Memory B cell (primary cell): ENCODE measurements around the gene KRT7.

Experiments
- ATAC-seq: fragments of 150-1000 bp; cut with Tn5 transposase; 2 replicates; pipeline ENCODE4 v1.10.0; 2021; ENCODE audit warnings: low read depth, mild to moderate bottlenecking, moderate library complexity
- DNase-seq, 2 donors: peaks; one replicate each; pipeline ENCODE4 v3.0.0; 2022; ENCODE audit warnings: low spot score in 2 of 2
- H3K27ac Mint-ChIP-seq: one replicate; pipeline ENCODE4 v1.8.0; 2022; ENCODE audit warnings: mild to moderate bottlenecking, moderate library complexity, mixed read lengths
- H3K27me3 Mint-ChIP-seq: one replicate; pipeline ENCODE4 v1.8.0; 2022; ENCODE audit warnings: mixed read lengths
- H3K36me3 Mint-ChIP-seq: one replicate; pipeline ENCODE4 v1.8.0; 2022; ENCODE audit warnings: mild to moderate bottlenecking, mixed read lengths
- H3K4me1 Mint-ChIP-seq: one replicate; pipeline ENCODE4 v1.8.0; 2022; ENCODE audit warnings: mixed read lengths
- H3K4me3 Mint-ChIP-seq: one replicate; pipeline ENCODE4 v1.8.0; 2022; ENCODE audit warnings: mild to moderate bottlenecking, moderate library complexity, mixed read lengths
- H3K9me3 Mint-ChIP-seq: one replicate; pipeline ENCODE4 v1.8.0; 2022; ENCODE audit warnings: mixed read lengths

Gene KRT7

DNA sequence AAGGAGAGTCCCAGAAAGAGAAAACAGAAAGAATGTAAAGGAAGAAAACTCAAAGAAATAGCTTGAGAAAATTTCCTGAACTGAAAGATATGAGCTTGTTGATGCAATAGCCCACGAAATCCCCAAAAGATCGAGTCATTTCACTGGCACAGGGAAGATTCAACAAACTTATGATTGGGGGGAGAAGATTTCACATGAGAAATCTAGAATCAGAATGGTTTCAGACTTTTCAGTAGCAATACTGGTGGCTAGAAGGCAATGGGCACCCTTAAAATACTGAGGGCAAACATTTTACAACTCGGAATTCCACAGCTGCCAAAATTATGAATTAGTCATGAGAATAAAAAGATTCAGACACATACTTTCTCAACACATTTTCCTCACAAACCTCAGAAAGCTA lies 8.9 kb upstream of the KRT7 start:
- Mint-ChIP-seq H3K27ac (no peak overlapping the region), H3K4me1 (peaks cover 3% of the 10 kb centered on the region), H3K36me3 (no peaks in the 10 kb centered on the region), H3K4me3 (no peak overlapping the region), H3K27me3 (peaks cover 17% of the 10 kb centered on the region), H3K9me3 (peaks cover 2% of the 10 kb centered on the region)
- DNase-seq: no peak
- ATAC-seq: no peak

DNA sequence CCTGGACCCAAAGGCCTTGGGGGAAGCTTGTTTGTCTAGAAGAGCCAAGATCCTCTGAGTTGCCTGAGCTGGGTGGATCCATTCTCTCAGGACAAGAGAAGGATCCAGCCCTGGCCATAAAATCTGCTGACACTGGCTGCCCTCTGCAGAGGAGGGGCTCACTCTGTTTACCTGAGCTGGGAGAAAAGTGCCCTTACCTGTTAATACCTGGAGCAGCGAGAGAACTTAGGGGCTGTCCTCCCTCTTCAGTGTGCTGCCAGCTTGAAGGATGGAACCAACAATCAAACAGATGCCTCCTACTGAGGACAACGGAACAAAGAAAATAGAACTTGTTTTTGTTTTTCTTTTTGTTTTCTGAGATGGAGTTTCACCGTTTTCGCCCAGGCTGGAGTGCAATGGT lies 7.3 kb upstream of the KRT7 start:
- H3K4me3 Mint-ChIP-seq: no peak overlapping the region
- peaks cover 21% of the 10 kb centered on the region for H3K27me3 Mint-ChIP-seq
- no peak overlapping the region for H3K27ac Mint-ChIP-seq
- peaks cover 2% of the 10 kb centered on the region for H3K9me3 Mint-ChIP-seq
- ATAC-seq (no peak), DNase-seq (no peak)
- peaks cover 3% of the 10 kb centered on the region for H3K4me1 Mint-ChIP-seq
- H3K36me3 Mint-ChIP-seq: no peaks in the 10 kb centered on the region

DNA sequence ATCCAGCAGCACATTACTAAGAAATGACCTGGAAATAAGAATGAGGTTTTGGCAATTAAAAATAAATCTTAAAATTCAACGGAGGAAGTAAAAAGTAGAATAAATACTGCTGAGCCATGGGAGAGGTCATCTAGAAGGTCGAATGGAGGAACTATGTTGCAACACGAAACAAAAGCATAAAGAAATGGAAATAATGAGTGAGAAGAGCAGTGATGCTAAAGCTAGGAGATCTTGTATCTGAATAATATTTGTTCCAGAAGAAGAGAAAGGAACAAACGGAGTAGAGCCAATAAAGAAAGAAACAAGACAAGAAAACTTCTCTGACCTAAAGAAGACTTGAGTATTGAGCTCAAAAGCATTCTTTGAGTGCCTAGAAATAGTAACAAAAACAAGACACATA lies 6.6 kb upstream of the KRT7 start:
- H3K27ac Mint-ChIP-seq: no peak overlapping the region
- DNase-seq (no peak), ATAC-seq (no peak)
- no peaks in the 10 kb centered on the region for H3K36me3 Mint-ChIP-seq
- H3K9me3 Mint-ChIP-seq: peaks cover 2% of the 10 kb centered on the region
- peaks cover 20% of the 10 kb centered on the region for H3K27me3 Mint-ChIP-seq
- peaks cover 3% of the 10 kb centered on the region for H3K4me1 Mint-ChIP-seq
- H3K4me3 Mint-ChIP-seq: no peak overlapping the region

DNA sequence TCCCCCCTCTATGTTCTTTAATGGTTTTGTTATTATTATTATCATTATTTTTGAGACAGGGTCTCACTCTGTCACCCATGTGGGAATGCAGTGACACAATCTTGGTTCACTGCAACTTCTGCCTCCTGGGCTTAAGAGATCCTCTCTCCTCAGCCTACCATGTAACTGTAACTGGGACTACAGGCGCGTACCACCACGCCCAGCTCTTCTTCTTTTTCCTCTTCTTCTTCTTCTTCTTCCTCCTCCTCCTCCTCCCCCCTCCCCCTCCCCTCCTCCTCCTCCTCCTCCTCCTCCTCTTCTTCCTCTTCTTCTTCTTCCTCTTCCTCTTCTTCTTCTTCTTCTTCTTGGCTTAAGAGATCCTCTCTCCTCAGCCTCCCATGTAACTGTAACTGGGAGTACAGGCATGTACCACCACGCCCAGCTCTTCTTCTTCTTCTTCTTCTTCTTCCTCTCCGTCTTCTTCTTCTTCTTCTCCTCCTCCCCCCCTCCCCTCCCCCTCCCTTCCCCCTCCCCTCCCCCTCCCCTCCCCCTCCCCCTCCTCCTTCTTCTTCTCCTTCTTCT lies 5.4 kb upstream of the KRT7 start:
- ATAC-seq: no peak
- Mint-ChIP-seq H3K27ac (no peak overlapping the region), H3K9me3 (peaks cover 2% of the 10 kb centered on the region), H3K4me3 (no peak overlapping the region), H3K4me1 (peaks cover 3% of the 10 kb centered on the region), H3K36me3 (no peaks in the 10 kb centered on the region), H3K27me3 (peaks cover 28% of the 10 kb centered on the region)
- no peak for DNase-seq

DNA sequence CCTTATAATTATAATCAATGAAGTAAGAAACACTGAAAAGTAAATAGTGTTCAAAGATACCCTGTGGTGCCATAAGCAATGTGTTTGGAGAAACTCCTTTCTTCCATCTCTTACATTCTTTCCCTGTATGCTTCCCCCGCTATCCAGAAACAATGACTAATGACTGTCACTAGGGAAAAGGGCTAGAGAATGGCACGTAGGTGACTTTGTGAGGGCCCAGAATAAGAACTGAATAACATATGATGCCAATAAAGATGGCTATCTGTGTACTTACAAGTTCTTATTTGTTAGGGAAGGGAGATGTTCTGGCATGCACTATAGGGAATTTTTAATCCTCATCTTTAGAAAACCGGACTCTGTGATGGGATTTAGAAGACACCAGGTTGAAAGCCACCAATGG lies 4.7 kb upstream of the KRT7 start:
- DNase-seq (no peak), ATAC-seq (no peak)
- Mint-ChIP-seq H3K27me3 (peaks cover 28% of the 10 kb centered on the region), H3K27ac (no peak overlapping the region), H3K9me3 (peaks cover 2% of the 10 kb centered on the region), H3K36me3 (no peaks in the 10 kb centered on the region), H3K4me3 (no peak overlapping the region), H3K4me1 (peaks cover 3% of the 10 kb centered on the region)

DNA sequence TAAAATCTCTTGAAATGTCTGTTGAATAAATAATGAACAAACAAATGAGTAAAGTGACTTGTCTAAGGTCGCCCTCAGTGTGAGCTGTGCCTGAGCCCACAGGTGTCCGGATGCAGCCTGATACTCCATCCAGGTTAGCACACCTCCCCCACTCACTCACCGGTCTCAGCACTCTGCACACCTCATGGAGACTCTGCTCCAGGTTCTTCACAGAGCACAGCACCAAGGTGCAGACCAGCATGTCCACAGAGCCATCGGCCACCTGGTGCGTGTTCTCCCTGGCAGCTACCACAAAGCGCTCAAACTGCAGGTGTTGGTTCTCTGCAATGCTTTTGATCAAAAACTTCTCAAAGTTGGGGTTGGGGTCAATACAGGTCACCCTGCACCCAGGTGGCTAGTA lies 4.1 kb upstream of the KRT7 start:
- ATAC-seq (no peak), DNase-seq (no peak)
- H3K27ac Mint-ChIP-seq: no peak overlapping the region
- H3K4me1 Mint-ChIP-seq: peaks cover 3% of the 10 kb centered on the region
- H3K4me3 Mint-ChIP-seq: no peak overlapping the region
- H3K27me3 Mint-ChIP-seq: peaks cover 32% of the 10 kb centered on the region
- no peaks in the 10 kb centered on the region for H3K36me3 Mint-ChIP-seq
- H3K9me3 Mint-ChIP-seq: peaks cover 2% of the 10 kb centered on the region

DNA sequence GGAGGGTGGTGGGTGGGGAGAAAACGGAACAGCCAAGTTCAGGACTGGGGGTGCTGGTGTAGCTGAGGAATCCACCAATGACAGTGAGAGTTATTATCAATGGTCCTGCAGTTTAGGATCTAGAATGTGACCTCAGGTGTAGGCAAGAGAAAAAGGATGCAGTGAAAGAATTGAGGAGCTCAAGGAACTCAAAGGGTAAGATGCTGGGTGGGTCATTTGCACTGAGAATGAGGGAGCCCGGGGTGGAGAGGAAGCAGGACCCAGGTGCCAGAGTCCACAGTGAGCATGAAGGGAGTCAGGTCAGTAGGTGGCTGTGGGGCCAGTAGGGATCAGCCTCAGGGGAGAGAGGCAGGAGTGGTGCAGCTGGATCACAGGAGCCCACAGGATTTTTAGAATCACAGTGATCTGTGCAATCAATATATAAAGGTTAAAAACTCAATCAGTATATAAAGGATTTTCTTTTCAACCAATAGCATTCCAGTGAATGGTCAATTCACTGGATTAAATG lies 3.2 kb upstream of the KRT7 start:
- peaks cover 3% of the 10 kb centered on the region for H3K4me1 Mint-ChIP-seq
- H3K27me3 Mint-ChIP-seq: peaks cover 34% of the 10 kb centered on the region
- no peak overlapping the region for H3K4me3 Mint-ChIP-seq
- no peak for DNase-seq
- H3K36me3 Mint-ChIP-seq: no peaks in the 10 kb centered on the region
- peaks cover 2% of the 10 kb centered on the region for H3K9me3 Mint-ChIP-seq
- no peak overlapping the region for H3K27ac Mint-ChIP-seq
- no peak for ATAC-seq

DNA sequence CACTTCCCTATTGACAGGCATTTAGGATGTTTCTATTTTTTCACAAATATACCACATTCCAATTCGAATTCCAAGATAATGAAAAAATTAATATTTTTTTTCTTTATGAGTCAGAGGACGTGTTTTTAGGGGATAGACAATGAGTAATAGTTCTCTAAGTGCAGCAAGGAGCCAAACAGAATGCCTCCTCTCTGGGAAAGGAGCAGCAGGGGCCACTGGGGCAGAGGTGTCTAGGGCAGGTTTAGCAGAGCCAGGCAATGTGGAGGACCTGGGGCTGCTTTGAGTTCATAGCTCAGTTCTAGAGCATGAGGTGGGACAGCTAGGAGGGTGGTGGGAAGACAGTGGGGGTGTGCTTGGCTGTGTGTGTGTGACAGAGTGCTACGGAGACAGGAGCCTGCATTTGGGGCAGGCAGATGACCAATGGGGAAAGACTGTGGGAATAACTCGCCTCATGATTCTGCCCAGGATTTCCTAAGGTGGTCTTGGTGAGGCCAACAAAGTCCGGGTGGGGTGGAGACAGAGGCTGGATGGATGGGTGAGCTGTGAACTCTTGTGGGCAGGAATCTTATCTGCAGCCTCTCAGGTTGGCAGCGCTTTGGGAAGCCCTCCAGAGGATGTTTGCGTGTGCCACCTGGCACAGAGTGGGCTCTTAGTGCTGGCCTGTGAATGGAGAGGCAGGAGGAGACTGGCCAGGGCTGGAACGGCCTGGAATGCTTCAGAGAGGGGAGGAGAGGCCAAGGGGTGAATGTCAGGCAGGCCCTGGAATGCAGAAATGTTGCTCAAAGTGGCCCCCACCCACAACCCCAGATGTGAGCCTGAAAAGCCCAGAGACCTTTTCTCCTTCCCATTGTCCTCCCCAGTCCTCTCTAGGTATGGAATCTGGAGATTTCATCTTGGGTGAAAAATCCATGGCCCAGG lies 2.4 kb upstream of the KRT7 start:
- DNase-seq (no peak), ATAC-seq (no peak)
- H3K4me1 Mint-ChIP-seq: peaks cover 3% of the 10 kb centered on the region
- H3K9me3 Mint-ChIP-seq: peaks cover 2% of the 10 kb centered on the region
- H3K27me3 Mint-ChIP-seq: peaks cover 37% of the 10 kb centered on the region
- H3K27ac Mint-ChIP-seq: no peak overlapping the region
- H3K36me3 Mint-ChIP-seq: no peaks in the 10 kb centered on the region
- H3K4me3 Mint-ChIP-seq: no peak overlapping the region

DNA sequence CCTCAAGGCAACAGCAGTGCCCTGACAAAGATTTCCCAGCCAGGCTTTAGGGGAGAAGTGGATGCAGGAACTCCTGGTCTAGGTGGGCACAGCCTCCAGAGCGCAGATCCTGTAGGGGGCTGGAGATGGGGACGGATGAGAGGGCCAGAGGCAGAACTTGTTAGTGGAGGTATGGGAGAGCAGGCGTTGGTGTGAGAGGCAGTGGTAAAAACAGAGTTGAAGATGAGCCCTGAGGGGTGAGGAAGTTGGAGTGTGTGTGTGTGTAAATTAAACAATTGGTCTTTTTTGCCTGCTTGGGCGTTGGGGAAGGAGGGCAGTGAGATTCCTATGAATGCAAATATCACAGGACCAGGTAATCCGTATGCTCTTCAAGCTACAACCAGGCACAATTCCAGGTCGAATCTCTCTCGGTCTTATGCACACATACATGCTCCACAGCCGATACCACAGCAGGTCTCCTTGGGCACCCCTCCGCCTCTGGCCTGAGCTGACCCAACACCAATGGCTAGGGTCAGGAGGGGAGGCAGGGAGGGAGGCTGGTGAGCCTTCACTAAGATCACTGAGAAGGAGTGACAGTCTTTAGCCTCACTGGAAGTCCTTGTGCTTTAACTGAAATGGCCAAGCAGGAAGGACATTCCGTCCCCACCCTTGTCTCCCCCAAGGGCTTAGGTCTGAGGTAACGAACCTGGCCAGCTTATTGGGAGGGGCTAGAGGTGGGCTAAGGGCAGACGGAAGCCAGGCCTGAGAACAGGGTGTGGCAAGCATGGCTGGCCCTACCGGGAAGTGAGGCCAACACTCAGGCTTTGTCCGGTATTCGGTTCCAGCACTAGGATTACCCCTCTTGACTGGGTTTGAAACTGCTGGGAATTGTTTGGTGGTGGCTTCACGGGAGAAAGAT lies 1.5 kb upstream of the KRT7 start:
- Mint-ChIP-seq H3K4me1 (peaks cover 3% of the 10 kb centered on the region), H3K27me3 (peaks cover 38% of the 10 kb centered on the region), H3K4me3 (no peak overlapping the region)

DNA sequence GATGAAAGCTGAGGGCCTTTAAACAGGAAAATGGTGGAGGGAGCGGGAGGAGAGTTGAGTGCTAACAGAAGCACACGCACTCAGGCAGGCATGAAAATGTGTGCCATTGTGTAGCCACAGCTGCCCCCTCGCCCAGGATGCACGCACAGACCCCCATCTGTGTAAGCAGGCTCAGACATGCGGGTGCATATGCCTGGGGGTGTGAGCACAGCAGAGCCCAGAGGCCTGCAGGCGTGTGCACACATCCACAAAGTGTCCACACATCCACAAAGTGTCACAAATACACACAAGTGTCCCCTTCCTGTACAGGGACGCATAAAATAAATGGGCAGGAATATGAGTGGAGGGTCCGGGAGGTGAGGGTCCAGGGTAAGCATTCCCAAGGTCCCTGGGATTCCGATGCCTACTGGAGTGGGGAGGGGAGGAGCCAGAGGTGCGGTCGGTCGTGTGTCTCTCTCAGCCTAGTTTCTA lies 805 bp upstream of the KRT7 start:
- DNase-seq: no peak
- peaks cover 3% of the 10 kb centered on the region for H3K4me1 Mint-ChIP-seq
- H3K9me3 Mint-ChIP-seq: peaks cover 2% of the 10 kb centered on the region
- no peaks in the 10 kb centered on the region for H3K36me3 Mint-ChIP-seq
- H3K27ac Mint-ChIP-seq: no peak overlapping the region
- peaks cover 38% of the 10 kb centered on the region for H3K27me3 Mint-ChIP-seq
- no peak overlapping the region for H3K4me3 Mint-ChIP-seq
- no peak for ATAC-seq

More for the DNA sequence above, 1.5 kb upstream of the KRT7 start:
- Mint-ChIP-seq H3K27ac (no peak overlapping the region), H3K9me3 (peaks cover 2% of the 10 kb centered on the region), H3K36me3 (no peaks in the 10 kb centered on the region)
- ATAC-seq (no peak), DNase-seq (no peak)

DNA sequence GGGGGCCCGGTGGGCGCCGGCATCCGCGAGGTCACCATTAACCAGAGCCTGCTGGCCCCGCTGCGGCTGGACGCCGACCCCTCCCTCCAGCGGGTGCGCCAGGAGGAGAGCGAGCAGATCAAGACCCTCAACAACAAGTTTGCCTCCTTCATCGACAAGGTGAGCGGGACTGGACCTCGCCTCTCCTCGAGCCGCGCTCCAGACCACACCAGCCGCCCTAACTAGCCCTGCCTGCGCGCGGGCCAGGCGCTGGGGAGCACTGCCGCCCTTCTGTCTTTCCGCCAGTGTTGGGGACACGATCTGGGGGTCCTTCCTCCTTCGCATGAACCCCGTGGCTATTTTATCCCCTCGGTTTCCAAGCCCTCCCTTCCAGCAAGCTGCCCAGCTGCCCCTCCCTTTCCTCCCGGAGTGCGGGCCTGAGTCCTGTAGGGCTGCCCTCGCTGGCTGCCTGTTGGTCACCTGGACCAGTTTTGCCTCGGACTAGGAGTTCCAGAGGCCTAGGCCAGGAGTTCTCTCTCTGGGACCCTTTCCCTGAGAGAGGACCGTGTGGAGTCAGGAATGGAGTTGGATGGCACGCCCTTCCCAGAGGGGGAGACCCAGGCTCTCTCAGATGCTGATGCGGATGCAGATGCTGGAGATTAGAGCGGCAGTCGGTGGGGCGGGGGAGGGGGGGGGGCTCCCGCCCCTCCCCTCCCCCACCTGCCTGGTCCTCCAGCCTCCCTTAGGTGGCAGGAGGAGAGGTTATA lies 592 bp downstream of the KRT7 start:
- Mint-ChIP-seq H3K27me3 (peaks cover 36% of the 10 kb centered on the region), H3K27ac (no peak overlapping the region), H3K4me3 (no peak overlapping the region), H3K4me1 (no peaks in the 10 kb centered on the region), H3K36me3 (no peaks in the 10 kb centered on the region), H3K9me3 (no peaks in the 10 kb centered on the region)
- ATAC-seq: no peak
- no peak for DNase-seq

DNA sequence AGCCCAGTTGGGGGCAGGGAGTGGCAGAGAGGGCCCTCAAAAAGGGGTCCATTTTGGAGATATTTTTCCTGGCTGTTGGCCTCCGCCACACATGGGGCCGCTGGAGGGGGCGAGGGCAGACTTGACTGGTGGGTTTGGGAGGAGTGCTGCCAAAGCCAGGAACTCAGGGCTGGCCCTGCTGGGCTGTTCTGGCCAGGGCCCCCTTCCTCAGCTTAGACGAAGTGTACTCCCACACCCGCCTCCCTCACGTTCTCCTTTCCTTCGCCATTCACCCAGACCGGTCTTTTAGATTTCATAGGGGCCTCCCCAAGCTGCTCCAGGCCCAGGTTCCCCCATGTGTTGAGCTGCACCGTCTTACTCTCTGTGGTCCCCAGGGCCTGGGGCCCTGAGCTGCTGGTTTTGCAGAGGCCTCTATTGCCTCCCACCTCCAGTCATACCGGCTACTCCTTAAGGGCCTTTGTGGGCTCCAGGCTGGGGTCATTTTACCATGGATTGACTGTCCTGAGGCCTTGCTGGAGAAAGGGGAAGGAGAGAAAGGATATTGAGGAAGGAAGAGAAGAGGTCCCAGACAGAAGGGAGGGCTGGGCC lies 1.3 kb downstream of the KRT7 start:
- no peak for DNase-seq
- H3K9me3 Mint-ChIP-seq: no peaks in the 10 kb centered on the region
- no peak for ATAC-seq
- no peak overlapping the region for H3K4me3 Mint-ChIP-seq
- H3K27ac Mint-ChIP-seq: no peak overlapping the region
- no peaks in the 10 kb centered on the region for H3K4me1 Mint-ChIP-seq
- H3K36me3 Mint-ChIP-seq: no peaks in the 10 kb centered on the region
- H3K27me3 Mint-ChIP-seq: peaks cover 36% of the 10 kb centered on the region
